K562 (cell line): Measurements from ENCODE around the gene ACACB. TPM values are rescaled to one million over a fixed set of nuclear protein-coding genes. Genes with fewer than 3 reads are reported as not detected.

Experiments
- CREBBP ChIP-seq: IDR thresholded peaks from one replicate; pipeline ENCODE4 v1.6.1; 2012; ENCODE audit warnings: low read depth, mild to moderate bottlenecking, control low read depth, inconsistent platforms, low read length
- E4F1 ChIP-seq: fragments of 250-450 bp; sonication (Bioruptor Pico); IDR thresholded peaks from 2 replicates; pipeline ENCODE4 v1.5.0; 2021; ENCODE audit warnings: mild to moderate bottlenecking, borderline replicate concordance
- EWSR1 ChIP-seq: fragments of 450-650 bp; IDR thresholded peaks from 2 replicates; pipeline ENCODE4 v1.6.1; 2018; ENCODE audit warnings: borderline replicate concordance, mild to moderate bottlenecking, low read depth, moderate library complexity; ENCODE audit not compliant: partially characterized antibody
- SMAD2 ChIP-seq: fragments of 150-350 bp; IDR thresholded peaks from 2 replicates; pipeline ENCODE4 v1.6.1; 2014; ENCODE audit warnings: low read depth, mild to moderate bottlenecking, low read length
- TCF7 ChIP-seq: sonication (generic); IDR thresholded peaks from 2 replicates; pipeline ENCODE4 v1.6.1; 2016; ENCODE audit warnings: antibody characterized with exemption, borderline replicate concordance
- ZBED1 ChIP-seq: IDR thresholded peaks from 2 replicates; pipeline ENCODE4 v1.6.1; 2014
- ZNF134 ChIP-seq: fragments of 250-450 bp; sonication (Bioruptor Pico); conservative IDR thresholded peaks from 2 replicates; pipeline ENCODE4 v1.4.0; 2020
- polyA plus RNA-seq, 8 experiments: library from polyadenylated mRNA; depleted of rRNA in 4 of 8; stranded (reverse) in 5 of 8; unstranded in 3 of 8; fragments of >200 nt; fragmentation: Nextera tagmentation in 2 of 8; fragmentation: Illumina TruSeq in 1 of 8; extraction: Ambion mirVana in 2 of 8; extraction: Trizol in 1 of 8; gene quantifications; 2 replicates each; pipeline versions ENCODE4 v1.2.1 to v1.2.3, GENCODE V29; 2011 to 2014; ENCODE audit warnings: inconsistent platforms in 1 of 8, missing spikeins in 1 of 8
- total RNA-seq, 7 experiments: library from RNA; depleted of rRNA in 6 of 7; stranded (reverse); fragments of >200 nt in 6 of 7; fragmentation: Illumina TruSeq in 2 of 7; extraction: Trizol in 2 of 7; gene quantifications; 2 replicates each; pipeline versions ENCODE4 v1.2.1 to v1.2.3, GENCODE V29; 2011 to 2021; ENCODE audit warnings: low replicate concordance in 1 of 7
- TF ChIP-seq, protein P1 (sequence below), 2 experiments: IDR thresholded peaks; 2 replicates each; pipeline ENCODE4 v1.6.1; 2011; ENCODE audit warnings: borderline replicate concordance in 1 of 2, control low read depth in 1 of 2, low read depth in 1 of 2, low read length in 1 of 2, mild to moderate bottlenecking in 1 of 2, mixed read lengths in 1 of 2, moderate library complexity in 1 of 2; ENCODE audit not compliant: insufficient read depth in 1 of 2, insufficient read length in 1 of 2, poor library complexity in 1 of 2, severe bottlenecking in 1 of 2; ENCODE audit errors: extremely low read depth in 1 of 2
- TF ChIP-seq, protein P2 (sequence below): sonication (generic); formaldehyde crosslinking; IDR thresholded peaks from 2 replicates; pipeline ENCODE4 v1.8.0; 2022; ENCODE audit warnings: missing genetic modification reagents, mild to moderate bottlenecking, moderate library complexity, borderline replicate concordance

ACACB gene
- total and polyA plus RNA-seq, 9 of the 15 experiments (the other 6 are each of a cell fraction or from before 2014, with no cell fraction given), result 0.10 to 2.5 (median 0.83) TPM

DNA sequence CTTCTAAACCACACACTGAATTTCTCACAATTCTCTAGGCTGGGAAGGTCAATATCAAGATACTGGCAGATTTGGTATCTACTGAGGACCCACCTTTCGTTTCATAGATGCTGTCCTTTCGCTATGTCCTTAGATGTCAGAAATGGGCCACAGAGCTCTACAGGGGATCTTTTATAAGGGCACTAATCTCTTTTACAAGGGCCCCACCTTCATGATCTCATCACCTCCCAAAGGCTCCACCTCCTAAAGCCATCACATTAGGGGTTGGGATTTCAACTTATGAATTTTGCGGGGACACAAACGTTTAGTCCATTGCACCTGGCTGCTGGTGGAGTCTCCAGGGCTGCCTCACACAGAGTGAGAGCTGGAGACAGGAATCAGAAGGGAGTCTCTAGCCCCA lies 79.9 kb downstream of the ACACB start (continued):
- TF ChIP-seq SMAD2 (no peak), TCF7 (no peak), EWSR1 (no peak), ZBED1 (no peak), ZNF134 (CRISPR knock-in tag) (no peak), E4F1 (CRISPR knock-in tag) (no peak), CREBBP (no peak)
- TF ChIP-seq, protein P1, sequence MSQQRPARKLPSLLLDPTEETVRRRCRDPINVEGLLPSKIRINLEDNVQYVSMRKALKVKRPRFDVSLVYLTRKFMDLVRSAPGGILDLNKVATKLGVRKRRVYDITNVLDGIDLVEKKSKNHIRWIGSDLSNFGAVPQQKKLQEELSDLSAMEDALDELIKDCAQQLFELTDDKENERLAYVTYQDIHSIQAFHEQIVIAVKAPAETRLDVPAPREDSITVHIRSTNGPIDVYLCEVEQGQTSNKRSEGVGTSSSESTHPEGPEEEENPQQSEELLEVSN (IDR thresholded peaks at IDR 0.05; ENCODE audit: borderline replicate concordance in 1 of 2, extremely low read depth in 1 of 2, insufficient read depth in 1 of 2, insufficient read length in 1 of 2, low read depth in 1 of 2, low read length in 1 of 2, poor library complexity in 1 of 2, severe bottlenecking in 1 of 2), result no peak
- TF ChIP-seq, protein P2, sequence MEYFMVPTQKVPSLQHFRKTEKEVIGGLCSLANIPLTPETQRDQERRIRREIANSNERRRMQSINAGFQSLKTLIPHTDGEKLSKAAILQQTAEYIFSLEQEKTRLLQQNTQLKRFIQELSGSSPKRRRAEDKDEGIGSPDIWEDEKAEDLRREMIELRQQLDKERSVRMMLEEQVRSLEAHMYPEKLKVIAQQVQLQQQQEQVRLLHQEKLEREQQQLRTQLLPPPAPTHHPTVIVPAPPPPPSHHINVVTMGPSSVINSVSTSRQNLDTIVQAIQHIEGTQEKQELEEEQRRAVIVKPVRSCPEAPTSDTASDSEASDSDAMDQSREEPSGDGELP, result no peak
